Endothelial cell of hepatic sinusoid (primary cell): ENCODE measurements around the gene ESPN.

Experiments used
- in situ Hi-C: cut with HindIII; loops from 2 replicates; pipeline ENCODE4 v1.10.0; 2017; ENCODE audit warnings: low sequenced_read_pairs

ESPN gene

DNA sequence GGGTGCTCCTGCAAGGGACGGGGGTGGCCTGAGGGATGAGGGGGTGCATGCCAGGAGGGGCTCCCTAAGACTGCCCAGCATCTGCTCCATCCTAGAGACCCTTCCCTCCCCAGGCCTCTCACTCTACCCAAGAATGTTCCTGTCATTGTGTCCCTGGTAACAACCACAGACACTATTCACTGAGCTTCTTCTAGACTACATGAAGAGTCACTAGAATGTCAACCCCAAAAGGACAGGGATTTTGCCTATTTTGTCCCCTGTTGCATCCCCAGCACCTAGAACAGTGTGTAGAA lies 38.5 kb downstream of the ESPN start:
- in situ Hi-C loops, result no loop called here

DNA sequence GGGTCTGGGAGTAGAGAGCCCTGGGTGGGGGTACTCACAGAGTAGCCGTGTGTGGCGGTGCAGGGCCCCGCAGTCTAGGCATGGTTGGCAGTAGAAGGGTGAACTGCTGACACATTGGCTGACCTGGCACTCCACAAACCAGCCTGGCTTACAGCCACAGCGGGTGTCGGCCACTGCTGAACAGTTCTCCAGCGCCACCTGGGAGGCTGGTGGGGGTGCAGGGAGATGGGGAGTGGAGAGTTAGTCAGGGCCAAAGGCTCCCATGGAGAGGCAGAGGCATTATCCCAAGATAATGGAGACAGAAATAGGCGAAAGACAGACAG lies 39.9 kb downstream of the ESPN start:
- in situ Hi-C loops, result no loop called here

- in situ Hi-C loops, result no loop called here
Observed at GRCh38 chr1:6464915-6465314, 40.3 kb downstream of the ESPN start.

DNA sequence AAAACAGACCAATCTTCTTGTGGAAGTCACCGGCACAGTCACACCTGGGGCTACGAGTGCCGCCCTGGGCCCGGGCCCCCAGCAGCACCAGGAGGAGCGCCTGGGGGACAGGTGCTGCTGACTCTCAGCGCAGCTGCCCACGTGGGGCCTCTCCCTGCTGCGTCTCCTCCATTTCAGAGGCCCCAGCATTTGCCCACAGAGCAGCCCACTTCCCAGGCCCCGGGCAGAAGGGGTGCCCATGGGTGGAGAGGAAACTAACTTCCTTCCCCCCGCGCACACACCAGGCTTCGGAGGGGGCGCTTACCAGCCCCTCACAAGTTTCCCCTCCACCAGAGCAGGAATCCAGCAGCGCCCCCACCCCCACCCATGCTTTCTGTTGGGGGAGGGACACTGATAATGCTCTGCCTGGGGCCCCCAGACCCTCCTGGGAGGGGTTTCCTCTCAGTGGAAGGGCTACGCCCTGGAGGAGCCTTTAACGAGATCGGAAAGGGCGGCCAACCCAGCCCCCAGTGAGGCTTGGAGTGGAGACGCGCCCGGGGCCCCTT lies 41.0 kb downstream of the ESPN start:
- in situ Hi-C loops, result no loop called here

DNA sequence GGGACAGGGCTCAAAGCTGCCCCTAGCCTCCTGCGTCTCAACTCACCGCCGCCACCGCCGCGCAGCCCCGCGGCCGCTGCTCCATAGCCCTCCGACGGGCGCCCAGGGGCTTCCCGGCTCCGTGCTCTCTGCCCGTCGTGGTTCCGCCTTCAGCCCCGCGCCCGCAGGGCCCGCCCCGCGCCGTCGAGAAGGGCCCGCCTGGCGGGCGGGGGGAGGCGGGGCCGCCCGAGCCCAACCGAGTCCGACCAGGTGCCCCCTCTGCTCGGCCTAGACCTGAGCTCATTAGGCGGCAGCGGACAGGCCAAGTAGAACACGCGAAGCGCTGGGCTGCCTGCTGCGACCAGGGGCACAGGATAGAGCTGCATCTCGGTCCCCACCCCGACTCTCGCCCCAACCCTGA lies 41.4 kb downstream of the ESPN start, which contains the start of gene TNFRSF25:
TSS of gene TNFRSF25 (minus strand) at position 151 of the 400 bp plus-strand sequence. CDS start at position 85, 66 bp downstream.
- in situ Hi-C loops, result no loop called here

GRCh38 chr1:6466751-6467150 lies 42.2 kb downstream of the ESPN start:
- in situ Hi-C loops, result no loop called here

GRCh38 chr1:6467224-6467623 lies 42.6 kb downstream of the ESPN start:
- in situ Hi-C loops, result no loop called here

GRCh38 chr1:6467744-6468688 lies 43.4 kb downstream of the ESPN start:
- in situ Hi-C loops, result no loop called here

DNA sequence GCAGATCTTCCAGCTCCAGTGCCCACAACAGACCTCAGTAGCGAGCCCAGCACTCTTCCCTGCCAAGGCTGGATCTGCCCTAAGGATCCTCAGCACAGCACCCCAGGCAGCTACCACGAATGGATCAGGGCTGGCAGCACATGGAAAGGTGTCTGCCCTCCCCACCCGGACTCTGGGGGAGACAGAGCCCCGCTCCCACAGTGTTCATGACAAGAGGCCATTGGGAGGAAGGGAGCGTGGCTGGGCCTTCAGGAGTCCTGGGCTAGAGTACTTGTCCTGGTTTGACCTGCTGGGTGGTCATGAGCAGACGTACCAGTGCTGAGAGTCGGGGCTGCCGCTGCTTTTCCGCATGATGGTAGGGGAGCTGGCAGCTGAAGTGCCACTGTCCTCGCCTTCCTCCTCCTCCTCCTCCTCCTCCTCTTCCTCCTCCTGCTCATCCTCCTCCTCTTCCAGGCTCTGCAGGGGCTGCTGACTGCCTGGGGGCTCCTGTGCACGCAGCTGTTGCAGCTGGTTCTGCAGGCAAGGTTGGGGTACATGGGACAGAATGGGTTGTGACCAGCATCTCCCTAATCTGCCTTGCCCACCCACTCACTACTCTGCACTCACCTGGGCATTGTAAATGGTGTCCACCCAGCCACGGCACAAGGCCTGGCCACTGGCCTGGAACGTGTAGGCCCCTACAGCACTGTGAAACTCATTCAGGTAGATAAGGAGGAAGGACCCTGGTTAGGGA lies 44.3 kb downstream of the ESPN start:
- in situ Hi-C loops, result no loop called here

DNA sequence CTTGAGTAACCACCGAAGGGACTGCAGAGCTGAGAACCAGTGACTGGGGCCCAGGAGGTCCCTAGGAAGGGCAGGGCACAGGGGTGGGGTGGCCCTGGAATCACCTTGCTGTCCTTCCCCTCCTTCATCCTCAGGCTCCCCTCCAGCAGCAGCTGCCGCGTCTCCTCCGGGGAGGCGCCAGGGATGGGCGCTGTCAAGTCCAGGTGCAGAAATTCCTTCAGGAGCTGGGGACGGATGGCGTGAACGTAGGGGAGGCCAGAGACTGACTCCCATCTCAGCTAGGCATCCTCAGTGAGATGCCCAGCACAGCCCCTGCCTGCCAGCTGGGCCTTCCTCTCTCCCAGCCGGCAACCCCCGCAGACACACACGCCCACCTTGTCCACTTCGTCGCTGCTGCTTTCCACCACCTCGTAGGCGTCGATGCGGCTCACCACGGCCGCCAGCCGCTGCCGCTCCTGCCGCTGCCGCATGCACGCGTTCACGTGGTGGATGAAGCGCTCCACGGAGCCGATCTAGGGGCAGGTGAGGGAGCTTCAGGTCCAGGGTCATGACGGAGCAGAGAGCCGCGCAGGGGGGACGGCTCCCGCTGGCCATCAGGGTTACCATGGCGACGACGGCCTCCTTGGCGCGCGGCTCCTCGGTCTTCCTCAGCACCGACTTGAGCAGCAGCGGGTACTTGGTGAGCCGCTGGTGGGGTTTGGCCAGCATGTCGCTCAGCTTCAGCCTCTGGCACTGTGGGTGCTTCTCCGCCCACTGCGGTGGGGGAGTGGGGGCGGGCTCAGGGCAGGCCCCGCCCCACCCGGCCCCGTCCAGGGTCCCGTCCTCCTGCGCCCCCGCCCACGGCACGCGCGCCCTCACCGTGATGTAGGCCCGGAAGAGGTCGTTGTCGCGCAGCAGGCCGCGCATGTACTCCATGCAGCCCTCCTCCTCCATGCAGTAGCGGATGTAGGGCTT lies 45.8 kb downstream of the ESPN start:
- in situ Hi-C loops, result no loop called here

- in situ Hi-C loops, result no loop called here
Observed at GRCh38 chr1:6471086-6471969, 46.8 kb downstream of the ESPN start.

DNA sequence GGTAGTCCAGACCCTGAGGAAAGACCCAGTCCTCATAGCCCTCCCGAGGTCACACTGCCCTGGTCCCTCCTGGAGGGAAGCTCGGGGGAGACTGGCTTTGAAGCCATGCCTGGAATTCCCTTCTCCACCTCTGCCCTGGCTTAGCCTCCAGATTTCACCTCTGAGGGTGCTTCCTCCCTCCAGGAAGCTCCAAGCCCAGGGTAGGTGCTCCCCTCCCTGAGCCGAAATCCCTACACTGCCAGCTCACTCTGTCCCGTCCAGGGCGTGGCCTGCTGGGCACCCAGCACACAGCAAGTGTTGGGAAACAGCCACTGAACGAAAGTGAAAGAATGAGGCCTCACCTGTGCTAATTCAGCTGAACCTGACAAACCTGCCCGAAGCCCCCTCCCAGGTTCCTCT lies 47.4 kb downstream of the ESPN start:
- in situ Hi-C loops, result no loop called here

- in situ Hi-C loops, result no loop called here
Observed at GRCh38 chr1:6472391-6472790, 47.8 kb downstream of the ESPN start.

- in situ Hi-C loops, result no loop called here
Observed at GRCh38 chr1:6473156-6473555, 48.6 kb downstream of the ESPN start.

DNA sequence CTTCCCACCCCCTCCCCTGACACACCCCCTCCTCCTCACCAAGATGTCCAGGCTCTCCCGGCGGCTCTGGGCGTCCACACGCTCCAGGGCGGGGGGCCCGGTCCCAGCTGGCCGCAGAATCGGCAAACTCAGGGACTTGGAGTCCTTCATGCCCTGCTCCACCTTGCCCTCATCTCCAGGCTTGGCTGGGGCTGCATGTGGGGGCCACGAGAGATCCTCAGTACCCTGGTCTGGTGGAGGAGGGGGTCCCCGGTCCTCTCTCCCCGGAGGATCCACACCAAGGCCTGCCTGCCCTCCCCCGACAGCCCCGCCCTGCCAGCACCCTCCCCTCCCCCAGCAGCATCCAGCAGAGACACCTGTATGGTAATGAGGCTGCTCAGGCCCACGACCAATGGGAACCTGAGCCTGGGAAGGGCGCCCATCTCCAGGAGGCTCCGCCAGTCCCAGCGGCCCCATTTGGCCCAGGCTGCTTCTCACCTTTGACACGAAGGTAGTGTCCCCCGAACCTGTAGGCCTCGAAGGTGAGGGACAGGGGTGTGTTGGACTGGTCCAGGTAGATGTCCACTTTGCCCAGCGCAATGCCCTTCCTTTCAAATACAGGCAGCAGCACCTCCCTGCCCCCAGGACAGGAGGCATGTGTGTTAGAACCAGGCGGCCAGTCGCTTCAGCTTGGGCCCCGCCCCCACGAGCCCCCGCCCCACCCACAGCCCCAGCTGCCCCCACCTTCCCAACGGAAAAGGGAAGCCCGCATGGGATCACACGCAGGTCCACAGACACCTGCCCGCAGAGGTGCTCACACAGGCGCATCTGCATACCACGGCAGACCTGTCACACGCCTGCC lies 49.6 kb downstream of the ESPN start:
- in situ Hi-C loops, result no loop called here

GRCh38 chr1:6474815-6475282 lies 50.3 kb downstream of the ESPN start:
- in situ Hi-C loops, result no loop called here

DNA sequence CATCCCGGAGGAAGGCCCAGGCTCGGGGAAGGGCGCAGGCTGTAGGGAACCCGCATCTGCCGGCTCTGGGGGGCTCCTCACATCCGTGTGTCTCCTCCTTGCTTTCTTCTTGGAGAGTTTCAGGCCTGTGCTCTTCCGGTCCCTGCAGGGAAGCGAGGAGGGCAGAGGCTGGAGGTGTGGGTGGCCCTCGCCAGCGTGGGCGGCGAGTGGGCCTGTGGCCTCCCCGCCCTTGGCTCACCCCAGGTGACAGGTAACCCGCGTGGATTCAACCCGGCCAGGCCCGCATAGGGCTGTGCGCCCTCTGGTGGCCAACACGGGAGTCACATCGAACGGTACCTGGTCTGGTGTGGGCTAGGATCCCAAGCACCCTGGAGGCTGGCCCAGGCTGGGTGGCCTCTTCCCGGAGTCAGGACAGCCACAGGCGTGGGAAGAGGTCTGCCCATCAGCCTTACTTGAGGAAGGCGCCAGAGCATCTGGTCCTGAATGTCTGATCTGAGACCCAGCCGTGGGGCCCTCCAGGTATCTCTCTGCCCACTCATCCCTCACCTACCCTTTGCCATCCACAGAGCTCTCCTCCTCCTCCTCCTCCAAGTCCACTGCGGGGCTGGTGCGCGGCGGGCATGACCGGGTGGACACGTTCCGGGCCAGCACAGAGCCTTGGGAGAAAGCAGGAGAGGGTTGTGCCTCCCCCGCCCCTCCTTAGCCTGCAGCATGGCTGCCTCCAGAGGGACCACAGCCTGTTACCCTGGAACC lies 51.0 kb downstream of the ESPN start:
- in situ Hi-C loops, result no loop called here

GRCh38 chr1:6476483-6476882 lies 51.9 kb downstream of the ESPN start:
- in situ Hi-C loops, result no loop called here
